Spleen (tissue), 13 donors: ENCODE results near the gene C12orf60. TPM values are rescaled to one million over a fixed set of nuclear protein-coding genes. Genes with fewer than 3 reads are reported as not detected.
"Not testable (repeated sequence)": the region's sequence is repeated elsewhere in the genome, so short reads cannot be mapped to it uniquely, and the experiment has no call there.

ENCODE experiments used
- DNase-seq: peaks from one replicate; pipeline ENCODE4 v3.0.0-alpha.2; 2020
- H3K27ac ChIP-seq, 8 donors: fragments of 200-600 bp; sonication (generic) in 7 of 8; 1 replicate in 4 of 8; 2 replicates in 4 of 8; pipeline versions ENCODE4 v1.5.0 to v1.8.0; 2016 to 2021; ENCODE audit warnings: inconsistent platforms in 4 of 8, mild to moderate bottlenecking in 4 of 8, moderate library complexity in 1 of 8
- H3K27me3 ChIP-seq, 7 donors: fragments of 200-600 bp; sonication (generic) in 6 of 7; replicated peaks in 1 of 7; 1 replicate in 4 of 7; 2 replicates in 3 of 7; pipeline versions ENCODE4 v1.5.0 to v1.8.0; 2016 to 2021; ENCODE audit warnings: inconsistent platforms in 3 of 7, mild to moderate bottlenecking in 1 of 7
- H3K36me3 ChIP-seq, 6 donors: fragments of 200-600 bp; sonication (generic) in 5 of 6; 1 replicate in 4 of 6; 2 replicates in 2 of 6; pipeline versions ENCODE4 v1.5.0 to v1.8.0; 2016 to 2021; ENCODE audit warnings: inconsistent platforms in 2 of 6
- H3K4me1 ChIP-seq, 6 donors: fragments of 200-600 bp; sonication (generic) in 5 of 6; 1 replicate in 3 of 6; 2 replicates in 3 of 6; pipeline versions ENCODE4 v1.5.0 to v1.8.0; 2016 to 2021; ENCODE audit warnings: inconsistent platforms in 3 of 6
- H3K4me3 ChIP-seq, 8 donors: fragments of 200-600 bp; sonication (generic) in 7 of 8; 1 replicate in 4 of 8; 2 replicates in 4 of 8; pipeline versions ENCODE4 v1.5.0 to v1.8.0; 2016 to 2021; ENCODE audit warnings: inconsistent platforms in 4 of 8, mild to moderate bottlenecking in 4 of 8, moderate library complexity in 2 of 8
- H3K9me3 ChIP-seq, 8 donors: fragments of 200-600 bp; sonication (generic) in 7 of 8; 1 replicate in 4 of 8; 2 replicates in 4 of 8; pipeline versions ENCODE4 v1.5.0 to v1.8.0; 2016 to 2021; ENCODE audit warnings: inconsistent platforms in 4 of 8
- CTCF ChIP-seq, 11 experiments: fragments of 200-600 bp in 7 of 11; fragments of 450-650 bp in 4 of 11; sonication (generic) in 4 of 11; IDR thresholded peaks in 8 of 11; conservative IDR thresholded peaks in 3 of 11; 1 replicate in 7 of 11; 2 replicates in 4 of 11; pipeline versions ENCODE4 v1.4.0 to v1.8.0; 2016 to 2021; ENCODE audit warnings: antibody characterized with exemption in 11 of 11, inconsistent platforms in 4 of 11, mild to moderate bottlenecking in 1 of 11
- POLR2A ChIP-seq, 3 donors: fragments of 450-650 bp; IDR thresholded peaks; one replicate each; pipeline ENCODE4 v1.5.1; 2017; ENCODE audit warnings: antibody characterized with exemption in 3 of 3, mild to moderate bottlenecking in 1 of 3
- POLR2AphosphoS5 ChIP-seq, 3 donors: sonication (generic); formaldehyde crosslinking; IDR thresholded peaks; one replicate each; pipeline ENCODE4 v1.5.1; 2017; ENCODE audit warnings: antibody characterized with exemption in 3 of 3
- WGBS, 5 donors: extraction: QIAGEN DNeasy Blood & Tissue Kit in 3 of 5; methylation state at CpG; one replicate each; pipeline versions ENCODE4 v1.1.5 to v1.1.7; 2013 to 2018; 5-methylcytosine and 5-hydroxymethylcytosine counted together
- intact Hi-C: fragments of 100-400 bp; cut with DNase I; formaldehyde crosslinking; loops from one replicate; pipeline ENCODE4 v1.15.0; 2023; ENCODE audit warnings: low total_unique reads
- long read RNA-seq, 2 donors: transcript quantifications; one replicate each; lab custom pipeline, GENCODE V29; 2026
- polyA plus RNA-seq, 3 donors: library from polyadenylated mRNA; stranded (reverse); fragments of 200-250 nt; gene quantifications; one replicate each; pipeline ENCODE4 v1.2.1, GENCODE V29; 2013
- total RNA-seq, 7 donors: library from RNA; depleted of rRNA in 3 of 7; stranded (reverse); fragments of >200 nt in 3 of 7; fragmentation: NEBNext Ultra II Directional in 4 of 7; extraction: Animal tissue kit (Norgen Biotek cat#: 25700) in 4 of 7; gene quantifications; one replicate each; pipeline versions ENCODE4 v1.1.0 to v1.2.1, GENCODE V29; 2016 to 2021
- donor health status: healthy with polysubstance abuse.
- donor health status: DM: no; HTN: no; CAD: no; lungs with moderate emphysema.
- donor health status: DM: no; HTN: no; CAD: no.
- donor health status: Bipolar disorder and iron deficiency.
- donor health status: healthy.
- donor health status: DM: no; HTN: no; CAD: no.
- donor health status: DM: yes; HTN: yes; CAD: no.

C12orf60 gene, protein sequence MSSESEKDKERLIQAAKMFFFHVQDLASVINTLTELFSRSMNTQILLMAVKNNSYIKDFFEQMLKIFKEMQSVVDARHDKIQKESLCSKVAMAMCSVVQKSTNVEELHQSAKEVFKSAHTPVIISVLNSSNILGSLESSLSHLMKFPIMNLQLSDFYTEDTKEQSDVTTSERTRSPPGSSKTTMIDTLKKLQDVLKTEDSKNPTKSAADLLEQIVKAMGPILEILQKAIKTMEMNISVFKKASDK
- total RNA-seq (1 to 10 TPM in 5 of 7 donors, under 1 TPM in 2; 0.51 to 1.4 (median 1.0) TPM), polyA plus RNA-seq (1 to 10 TPM in 2 of 3 donors, under 1 TPM in 1; 0.96 to 2.2 (median 1.6) TPM)
- long read RNA-seq, donor 1, partial matches to known transcripts = 0 of 1 reads
- long read RNA-seq, donor 1, other reads (novel, unspliced or antisense) = 0 of 1 reads
- long read RNA-seq, donor 2 = 0 reads

- Histone ChIP-seq H3K9me3 (no peaks in the 10 kb centered on the region), H3K27ac (peak within 1 kb of the TSS; percentile 81 to 97 (median 93)), H3K4me3 (peak within 1 kb of the TSS; percentile 56 to 91 (median 80)), H3K4me1 (peaks cover 21 to 52% (median 41%) of the 10 kb centered on the region in 6 donors), H3K27me3 (no peaks in the 10 kb centered on the region), H3K36me3 (peaks cover 0 to 30% (median 16%) of the 10 kb centered on the region in 6 donors)
- intact Hi-C loops = no loop called here
- 0 to 1% (median 0%) methylated on average over 48 to 50 of the region's 50 CpGs for WGBS, 5 donors
- peak in 2 of 11 experiments; percentile 13 to 22 for TF ChIP-seq CTCF (IDR thresholded peaks at IDR 0.05 in 8 of 11, conservative IDR thresholded peaks at IDR 0.05 in 3 of 11)
- peak; percentile 77 to 93 (median 85) for TF ChIP-seq POLR2AphosphoS5 (IDR thresholded peaks at IDR 0.05)
- peak in 1 of 3 donors; percentile 88 for TF ChIP-seq POLR2A (IDR thresholded peaks at IDR 0.05)
- DNase-seq = peak; percentile 94
Observed at GRCh38 chr12:14803011-14803829, at the start of gene C12orf60, which contains the start of gene WBP11. TSS of gene C12orf60 (plus strand) at chr12:14803670. CDS start at chr12:14822936, 19,266 bp downstream. TSS of gene WBP11 (minus strand) at chr12:14803478. CDS start at chr12:14801383, 2,095 bp downstream.

GRCh38 chr12:14756334-14757143 lies 46.9 kb upstream of the C12orf60 start:
- H3K27me3 ChIP-seq = no peaks in the 10 kb centered on the region
- peaks cover 0 to 25% (median 18%) of the 10 kb centered on the region in 8 donors for H3K9me3 ChIP-seq
- no peak overlapping the region for H3K27ac ChIP-seq
- peaks cover 0 to 14% (median 0%) of the 10 kb centered on the region in 6 donors for H3K4me1 ChIP-seq
- TF ChIP-seq CTCF (IDR thresholded peaks at IDR 0.05 in 8 of 11, conservative IDR thresholded peaks at IDR 0.05 in 3 of 11) (peak in 5 of 11 experiments; percentile 24 to 49 (median 30)), POLR2AphosphoS5 (IDR thresholded peaks at IDR 0.05) (no peak), POLR2A (IDR thresholded peaks at IDR 0.05) (no peak)
- H3K36me3 ChIP-seq = peaks cover 0 to 22% (median 2%) of the 10 kb centered on the region in 6 donors
- intact Hi-C loops = no loop called here
- no peak overlapping the region for H3K4me3 ChIP-seq
- WGBS, 5 donors = 50 to 59% (median 54%) methylated on average over 17 of the region's 17 CpGs
- DNase-seq = no peak

- Histone ChIP-seq H3K36me3 (peaks cover 0 to 39% (median 4%) of the 10 kb centered on the region in 6 donors), H3K4me1 (peaks cover 0 to 14% (median 0%) of the 10 kb centered on the region in 6 donors), H3K9me3 (peaks cover 0 to 35% (median 22%) of the 10 kb centered on the region in 8 donors)
- DNase-seq, H3K27me3 ChIP-seq, intact Hi-C loops, H3K27ac ChIP-seq, H3K4me3 ChIP-seq: not testable (repeated sequence)
- WGBS, 5 donors = 66 to 94% (median 83%) methylated on average over 6 of the region's 6 CpGs
Observed at GRCh38 chr12:14759711-14760280, 43.7 kb upstream of the C12orf60 start.

DNA sequence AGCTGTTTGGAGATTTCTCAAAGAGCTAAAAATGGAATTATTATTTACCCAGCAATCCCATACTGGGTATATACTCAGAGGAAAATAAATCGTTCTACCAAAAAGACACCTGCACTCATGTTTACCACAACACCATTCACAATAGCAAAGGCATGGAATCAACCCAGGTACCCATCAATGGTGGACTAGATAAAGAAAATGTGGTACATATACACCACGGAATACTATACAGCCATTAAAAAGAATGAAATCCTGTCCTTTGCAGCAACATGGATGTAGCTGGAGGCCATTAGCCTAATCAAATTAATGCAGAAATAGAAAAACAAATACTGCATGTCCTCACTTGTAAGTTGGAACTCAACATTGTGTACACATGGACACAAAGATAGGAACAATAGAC lies 38.1 kb upstream of the C12orf60 start:
- Histone ChIP-seq H3K27me3 (no peaks in the 10 kb centered on the region), H3K27ac (no peak overlapping the region), H3K36me3 (peaks cover 0 to 67% (median 10%) of the 10 kb centered on the region in 6 donors), H3K4me1 (peaks cover 4 to 55% (median 20%) of the 10 kb centered on the region in 6 donors), H3K4me3 (no peak overlapping the region), H3K9me3 (peaks cover 0 to 50% (median 32%) of the 10 kb centered on the region in 8 donors)
- DNase-seq = no peak
- 91 to 98% (median 96%) methylated on average over 2 of the region's 2 CpGs for WGBS, 5 donors
- intact Hi-C loops = no loop called here
- TF ChIP-seq POLR2A (IDR thresholded peaks at IDR 0.05) (no peak), POLR2AphosphoS5 (IDR thresholded peaks at IDR 0.05) (no peak), CTCF (IDR thresholded peaks at IDR 0.05 in 8 of 11, conservative IDR thresholded peaks at IDR 0.05 in 3 of 11) (no peak)

- 93 to 98% (median 97%) methylated on average over 3 of the region's 3 CpGs for WGBS, 5 donors
- peaks cover 4 to 55% (median 20%) of the 10 kb centered on the region in 6 donors for H3K4me1 ChIP-seq
Observed at GRCh38 chr12:14766020-14766419, 37.5 kb upstream of the C12orf60 start.

More at GRCh38 chr12:14766020-14766419, 37.5 kb upstream of the C12orf60 start:
- H3K4me3 ChIP-seq, H3K27ac ChIP-seq, H3K27me3 ChIP-seq, intact Hi-C loops, DNase-seq: not testable (repeated sequence)
- Histone ChIP-seq H3K9me3 (peaks cover 0 to 44% (median 26%) of the 10 kb centered on the region in 8 donors), H3K36me3 (peaks cover 0 to 60% (median 8%) of the 10 kb centered on the region in 6 donors)
